GM12872 (cell line): ENCODE measurements around the gene PSMG3.

Experiments used
- CTCF ChIP-seq: IDR thresholded peaks from 3 replicates; pipeline ENCODE4 v1.5.1; 2011; ENCODE audit warnings: low read depth, mild to moderate bottlenecking, low read length, moderate library complexity; ENCODE audit not compliant: insufficient read depth

PSMG3 gene

GRCh38 chr7:1601956-1602355 lies 32.1 kb upstream of the PSMG3 start:
- no peak for TF ChIP-seq CTCF

- no peak for TF ChIP-seq CTCF
Measured at GRCh38 chr7:1599640-1600395, 30.0 kb upstream of the PSMG3 start.

- no peak for TF ChIP-seq CTCF
Measured at GRCh38 chr7:1598961-1599639, 29.3 kb upstream of the PSMG3 start.

- TF ChIP-seq CTCF = no peak
Measured at GRCh38 chr7:1598286-1598685, 28.5 kb upstream of the PSMG3 start.

- TF ChIP-seq CTCF = no peak
Measured at GRCh38 chr7:1597791-1598190, 28.0 kb upstream of the PSMG3 start.

GRCh38 chr7:1597066-1597760 lies 27.4 kb upstream of the PSMG3 start:
- no peak for TF ChIP-seq CTCF

GRCh38 chr7:1596181-1597043 lies 26.6 kb upstream of the PSMG3 start:
- no peak for TF ChIP-seq CTCF
